GM18517 (cell line): Measurements from ENCODE around the gene CYP4F12.

ENCODE experiments used
- ATAC-seq: cut with Tn5 transposase; IDR thresholded peaks from one replicate; pipeline ENCODE4 v1.9.1; 2021; ENCODE audit warnings: mild to moderate bottlenecking, moderate library complexity; ENCODE audit not compliant: unreplicated experiment

Gene CYP4F12, protein sequence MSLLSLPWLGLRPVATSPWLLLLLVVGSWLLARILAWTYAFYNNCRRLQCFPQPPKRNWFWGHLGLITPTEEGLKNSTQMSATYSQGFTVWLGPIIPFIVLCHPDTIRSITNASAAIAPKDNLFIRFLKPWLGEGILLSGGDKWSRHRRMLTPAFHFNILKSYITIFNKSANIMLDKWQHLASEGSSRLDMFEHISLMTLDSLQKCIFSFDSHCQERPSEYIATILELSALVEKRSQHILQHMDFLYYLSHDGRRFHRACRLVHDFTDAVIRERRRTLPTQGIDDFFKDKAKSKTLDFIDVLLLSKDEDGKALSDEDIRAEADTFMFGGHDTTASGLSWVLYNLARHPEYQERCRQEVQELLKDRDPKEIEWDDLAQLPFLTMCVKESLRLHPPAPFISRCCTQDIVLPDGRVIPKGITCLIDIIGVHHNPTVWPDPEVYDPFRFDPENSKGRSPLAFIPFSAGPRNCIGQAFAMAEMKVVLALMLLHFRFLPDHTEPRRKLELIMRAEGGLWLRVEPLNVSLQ

DNA sequence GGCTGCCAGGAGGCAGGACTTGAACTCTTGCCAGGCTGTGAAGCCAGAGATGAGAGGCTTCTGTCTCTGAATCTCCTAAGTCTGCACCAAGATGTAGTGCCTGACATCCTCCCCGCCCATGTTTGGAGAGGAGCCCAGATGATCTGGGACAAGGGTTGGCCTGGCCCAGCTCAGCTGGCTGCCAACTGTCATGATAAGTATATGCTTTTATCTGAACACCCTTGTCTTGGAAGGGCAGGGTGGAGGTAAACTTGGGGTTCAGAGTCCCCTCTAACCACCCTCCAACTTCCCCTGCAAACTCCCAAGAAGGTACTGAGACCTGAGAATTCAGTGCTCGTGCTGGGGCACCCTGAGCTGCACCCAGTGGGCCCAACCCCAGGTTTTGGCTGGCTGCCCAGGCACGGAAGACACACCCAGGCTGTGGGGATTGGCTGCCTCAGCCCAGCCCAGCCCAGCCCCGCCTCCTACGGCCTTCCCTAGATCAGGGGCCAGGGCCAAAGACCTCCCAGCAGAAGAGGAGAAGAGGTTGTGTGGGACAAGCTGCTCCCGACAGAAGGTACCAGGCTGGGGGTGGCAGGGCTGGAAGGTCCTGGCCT, at the start of gene CYP4F12:
Gene CYP4F12 (plus strand): TSS at position 508 of the 596 bp plus-strand sequence. CDS start 443 bp downstream, outside the sequence.
- no peak for ATAC-seq

DNA sequence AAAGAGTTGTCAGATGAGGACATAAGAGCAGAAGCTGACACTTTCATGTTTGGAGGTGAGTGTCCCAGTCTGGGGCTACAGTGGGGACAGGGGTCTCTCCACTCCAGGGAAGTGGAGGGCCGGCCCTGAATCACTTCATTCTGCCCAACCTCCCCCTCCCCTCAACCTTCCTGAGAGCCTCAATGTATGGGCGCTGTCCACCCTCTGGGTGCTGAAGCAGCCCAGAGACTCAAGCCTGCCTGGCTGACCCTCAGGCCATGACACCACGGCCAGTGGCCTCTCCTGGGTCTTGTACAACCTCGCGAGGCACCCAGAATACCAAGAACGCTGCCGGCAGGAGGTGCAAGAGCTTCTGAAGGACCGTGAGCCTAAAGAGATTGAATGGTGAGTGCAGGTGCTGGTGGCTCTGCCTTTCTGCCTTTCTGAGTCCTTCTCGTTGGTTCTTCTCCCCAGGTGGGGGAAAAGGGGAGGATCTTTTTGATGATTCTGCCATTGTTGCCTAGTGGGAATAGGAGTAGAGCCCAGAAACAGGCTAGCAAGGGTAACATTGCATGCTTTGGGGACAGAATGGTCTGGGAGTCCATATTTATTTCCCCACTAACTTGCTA, 49.1 kb upstream of the CYP4F12 start:
- no peak for ATAC-seq

DNA sequence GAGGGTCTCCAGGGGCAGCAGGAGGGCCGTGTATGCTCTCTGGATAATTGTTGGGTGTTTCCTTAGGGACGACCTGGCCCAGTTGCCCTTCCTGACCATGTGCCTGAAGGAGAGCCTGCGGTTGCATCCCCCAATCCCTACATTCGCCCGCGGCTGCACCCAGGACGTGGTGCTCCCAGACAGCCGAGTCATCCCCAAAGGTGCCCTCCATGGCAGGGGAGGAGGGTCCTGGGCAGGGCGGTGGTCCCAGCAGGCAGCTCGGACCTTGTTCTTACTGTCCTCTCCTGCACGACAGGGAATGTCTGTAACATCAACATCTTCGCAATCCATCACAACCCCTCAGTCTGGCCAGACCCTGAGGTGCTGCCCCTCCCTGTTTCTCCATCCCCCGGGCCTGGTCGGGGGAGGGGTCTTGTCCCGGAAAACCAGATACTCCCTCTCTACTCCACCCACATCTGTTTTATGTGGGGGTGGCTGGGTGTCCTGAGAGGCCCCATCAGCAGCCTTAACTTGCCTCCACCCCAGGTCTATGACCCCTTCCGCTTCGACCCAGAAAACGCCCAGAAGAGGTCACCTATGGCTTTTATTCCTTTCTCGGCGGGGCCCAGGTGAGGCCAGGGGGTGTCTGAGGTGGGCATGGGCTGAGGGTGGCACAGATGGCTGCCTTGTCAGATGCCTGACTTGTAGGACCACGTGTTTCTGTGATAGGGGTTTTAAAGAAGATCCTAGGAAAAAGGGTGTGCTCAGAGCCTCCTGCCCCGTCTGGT, 44.5 kb upstream of the CYP4F12 start:
- ATAC-seq = no peak

DNA sequence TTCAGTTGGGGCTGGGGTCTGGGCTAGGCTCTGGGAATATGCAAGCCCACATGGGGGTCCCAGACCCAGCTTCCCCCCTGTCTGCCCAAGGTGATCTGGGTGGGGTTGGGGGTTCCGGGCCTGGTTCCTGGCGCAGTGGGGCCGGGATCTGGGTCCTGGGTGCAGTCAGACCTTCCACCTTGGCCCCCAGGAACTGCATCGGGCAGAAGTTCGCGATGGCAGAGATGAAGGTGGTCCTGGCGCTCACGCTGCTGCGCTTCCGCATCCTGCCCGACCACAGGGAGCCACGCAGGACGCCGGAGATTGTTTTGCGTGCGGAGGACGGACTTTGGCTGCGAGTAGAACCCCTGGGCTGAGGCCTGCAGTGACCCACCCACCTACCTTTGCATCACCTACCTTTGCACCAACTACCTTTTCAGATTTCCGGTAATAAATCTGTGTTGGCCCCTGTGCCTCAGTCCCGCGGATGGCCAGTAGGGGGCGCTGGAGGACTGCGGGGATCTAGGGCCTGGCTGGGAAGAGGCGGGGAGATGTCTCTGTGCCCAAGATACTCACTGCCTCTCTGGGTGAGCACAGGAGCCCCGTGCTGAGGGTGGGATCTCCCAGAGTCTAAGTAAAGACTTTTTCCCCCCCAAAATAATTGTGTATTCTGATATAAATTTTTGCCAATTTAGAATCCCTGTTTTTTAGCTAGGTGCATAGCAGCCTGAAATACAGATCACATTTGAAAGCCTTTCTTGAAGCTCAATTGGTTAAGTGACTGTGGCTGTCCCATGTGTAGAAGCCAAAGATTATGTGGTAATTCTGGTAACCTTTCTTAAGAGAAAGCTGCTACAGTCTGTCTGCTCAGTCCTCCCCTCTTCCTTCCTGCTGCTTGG, 43.6 kb upstream of the CYP4F12 start:
- no peak for ATAC-seq

- ATAC-seq = no peak
These were observed 41.1 kb upstream of the CYP4F12 start for GRCh38 chr19:15631817-15632216.

- no peak for ATAC-seq
These were observed 39.6 kb upstream of the CYP4F12 start for GRCh38 chr19:15633082-15633835.

GRCh38 chr19:15634105-15634504, 38.8 kb upstream of the CYP4F12 start:
- ATAC-seq = no peak

DNA sequence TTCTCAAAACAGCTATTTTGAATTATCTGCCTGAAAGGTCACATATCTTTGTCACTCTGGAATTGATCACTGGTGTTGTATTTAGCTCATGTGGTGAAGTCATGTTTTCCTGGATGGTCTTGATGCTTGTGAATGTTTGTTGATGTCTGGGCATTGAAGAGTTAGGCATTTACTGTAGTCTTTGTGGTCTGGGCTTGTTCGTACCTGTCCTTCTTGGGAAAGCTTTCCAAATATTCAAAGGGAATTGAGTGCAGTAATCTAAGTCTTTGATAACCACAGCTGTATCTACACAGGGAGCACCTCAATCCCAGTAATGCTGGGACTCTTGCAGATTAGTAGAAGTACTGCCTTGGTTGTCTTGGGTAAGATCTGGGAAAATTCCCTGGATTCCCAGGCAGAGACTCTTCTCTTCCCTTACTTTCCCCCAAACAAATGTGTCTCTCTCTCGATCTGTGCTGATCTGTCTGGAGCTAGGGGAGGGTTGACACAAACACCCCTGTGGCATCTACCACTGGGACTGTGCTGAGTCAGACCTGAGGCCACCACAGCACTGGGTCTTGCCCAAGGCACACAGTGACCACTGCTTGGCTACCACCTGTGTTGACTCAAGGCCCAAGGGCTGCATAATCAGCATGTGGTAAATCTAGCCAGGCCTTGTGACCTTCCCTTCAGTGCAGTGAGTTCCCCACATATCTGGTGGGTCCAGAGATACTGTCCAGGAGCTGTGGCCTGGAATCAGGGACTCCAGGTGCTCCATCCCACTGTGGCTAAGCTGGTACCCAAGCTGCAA, 37.7 kb upstream of the CYP4F12 start:
- ATAC-seq = no peak

DNA sequence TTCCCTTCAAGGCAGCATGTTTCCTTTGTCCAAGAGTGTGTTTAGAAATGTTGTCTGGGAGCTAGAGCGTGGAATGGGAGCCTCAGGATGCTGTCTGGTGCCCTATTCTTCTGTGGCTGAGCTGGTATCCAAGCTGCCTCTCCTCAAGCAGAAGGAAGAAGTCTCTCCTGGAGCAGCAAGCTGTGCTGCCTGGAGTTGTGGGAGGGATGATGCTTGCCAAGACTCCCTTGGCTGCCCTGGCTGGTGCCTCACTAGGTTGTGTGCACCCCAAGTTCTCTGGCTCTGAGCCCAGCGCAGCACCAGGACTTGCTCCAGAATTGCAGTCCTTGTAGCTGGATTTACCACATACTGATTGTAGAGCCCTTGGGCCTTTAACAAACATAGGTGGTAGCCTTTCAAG, 36.9 kb upstream of the CYP4F12 start:
- ATAC-seq = no peak

DNA sequence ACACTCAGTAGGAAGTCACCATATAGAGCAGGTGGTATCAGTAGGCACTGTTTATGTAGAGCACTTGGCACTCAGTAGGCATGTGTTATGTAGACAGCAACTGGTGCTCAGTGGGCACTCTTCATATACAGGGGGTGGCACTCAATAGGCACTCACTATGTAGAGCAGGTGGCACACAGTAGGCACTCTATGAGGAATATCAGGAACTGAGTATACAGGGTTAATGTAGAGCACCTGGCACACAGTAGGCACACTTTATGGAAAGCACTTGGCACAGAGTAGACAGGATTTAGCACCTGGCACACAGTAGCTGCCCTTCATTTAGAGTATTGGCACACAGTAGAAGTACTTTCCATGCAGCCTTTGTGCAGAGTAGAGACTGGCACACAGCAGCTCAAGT, 33.3 kb upstream of the CYP4F12 start:
- ATAC-seq = no peak

- no peak for ATAC-seq
These were observed 32.5 kb upstream of the CYP4F12 start, which contains the start of gene CYP4F3 for GRCh38 chr19:15640294-15640903. Gene CYP4F3, plus strand, starts transcription at chr19:15640897. Its CDS starts 519 bp downstream, at chr19:15641416.

- no peak for ATAC-seq
These were observed 31.8 kb upstream of the CYP4F12 start for GRCh38 chr19:15640904-15641597.

DNA sequence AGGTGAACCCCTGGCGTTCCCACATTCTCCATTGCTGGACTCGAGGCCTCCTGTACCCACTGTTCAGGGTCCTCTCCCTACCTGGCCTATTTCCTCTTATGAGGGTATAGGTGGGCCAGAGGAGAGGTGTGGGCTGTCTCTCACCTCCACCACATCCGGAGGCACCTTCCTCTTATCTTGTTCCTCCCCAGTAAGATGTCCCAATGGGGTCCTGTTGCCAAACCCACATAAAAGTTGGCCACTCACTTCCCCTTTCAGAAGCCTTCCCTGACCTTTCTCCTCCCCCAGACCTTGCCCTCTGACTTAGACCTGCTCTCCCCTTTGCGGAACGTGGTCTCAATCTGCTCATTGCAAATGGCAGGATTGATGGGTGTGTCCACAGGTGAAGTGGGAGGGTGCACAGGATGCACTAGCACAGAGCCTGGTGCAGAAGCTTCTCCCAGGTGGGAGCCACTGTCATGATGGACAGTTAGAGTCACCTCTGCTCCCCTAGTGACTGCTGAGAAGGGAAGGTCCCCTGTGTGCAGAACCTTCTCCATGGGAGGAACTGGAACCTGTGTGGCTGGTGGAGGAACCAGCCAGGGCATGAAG, 30.9 kb upstream of the CYP4F12 start:
- ATAC-seq = no peak

GRCh38 chr19:15642807-15643206, 30.1 kb upstream of the CYP4F12 start:
- ATAC-seq = no peak

GRCh38 chr19:15643387-15643786, 29.5 kb upstream of the CYP4F12 start:
- ATAC-seq = no peak

- no peak for ATAC-seq
These were observed 28.7 kb upstream of the CYP4F12 start for GRCh38 chr19:15644066-15644741.

GRCh38 chr19:15644816-15645215, 28.1 kb upstream of the CYP4F12 start:
- no peak for ATAC-seq
